ENCODE measurements around the gene SIRPD. TPM values are rescaled to one million over a fixed set of nuclear protein-coding genes. Genes with fewer than 3 reads are reported as not detected.
A peak's percentile ranks its signal among the peaks of the same experiment; 100 is the strongest.

The SIRPD gene
- total RNA-seq, 1 experiment from 2014 or later: not detected

DNA sequence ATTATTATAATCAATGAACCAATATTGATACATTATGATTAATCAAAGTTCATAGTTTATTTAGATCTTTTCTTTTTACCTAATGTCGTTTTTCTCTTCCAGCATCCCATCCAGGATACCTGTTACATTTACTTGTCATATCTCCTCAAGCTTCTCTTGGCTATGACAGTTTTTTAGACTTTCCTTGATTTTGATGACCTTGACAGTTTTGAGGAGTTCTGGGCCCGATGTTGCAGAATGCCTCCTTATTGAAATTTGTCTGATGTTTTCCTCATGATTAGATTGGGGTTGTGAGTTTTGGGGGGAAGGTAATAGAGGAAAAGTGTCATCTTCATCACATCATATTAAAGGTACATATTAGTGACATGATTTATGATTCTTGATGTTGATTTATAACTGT lies 3.8 kb upstream of the SIRPD start:
- no peak for DNase-seq (ENCODE audit: low read depth, low spot score)
- in situ Hi-C loops (cut with HindIII; ENCODE audit: low pct_unique_long_range_greater_than_20kb, low sequenced_read_pairs): no loop called here

DNA sequence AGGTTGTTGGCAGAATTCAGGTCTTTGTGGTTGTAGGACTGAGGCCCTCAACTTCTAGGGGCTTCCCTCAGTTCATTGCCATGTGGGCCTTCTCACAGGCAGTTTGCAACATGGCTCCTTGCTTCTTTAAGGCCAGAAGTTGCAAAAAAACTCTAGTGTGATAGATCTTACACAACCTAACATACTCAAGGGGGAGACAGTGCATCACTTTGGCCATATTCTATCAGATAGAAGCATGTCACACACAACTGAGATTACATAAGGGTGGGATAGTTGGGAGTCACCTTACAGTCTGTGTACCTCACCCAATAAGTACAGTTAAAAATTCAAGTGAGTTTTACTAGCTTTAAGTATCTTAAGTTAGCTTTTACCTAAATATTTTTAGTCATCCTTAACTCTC lies 1.6 kb downstream of the SIRPD start:
- in situ Hi-C loops (cut with HindIII; ENCODE audit: low pct_unique_long_range_greater_than_20kb, low sequenced_read_pairs): no loop called here
- DNase-seq (ENCODE audit: low read depth, low spot score): no peak

DNA sequence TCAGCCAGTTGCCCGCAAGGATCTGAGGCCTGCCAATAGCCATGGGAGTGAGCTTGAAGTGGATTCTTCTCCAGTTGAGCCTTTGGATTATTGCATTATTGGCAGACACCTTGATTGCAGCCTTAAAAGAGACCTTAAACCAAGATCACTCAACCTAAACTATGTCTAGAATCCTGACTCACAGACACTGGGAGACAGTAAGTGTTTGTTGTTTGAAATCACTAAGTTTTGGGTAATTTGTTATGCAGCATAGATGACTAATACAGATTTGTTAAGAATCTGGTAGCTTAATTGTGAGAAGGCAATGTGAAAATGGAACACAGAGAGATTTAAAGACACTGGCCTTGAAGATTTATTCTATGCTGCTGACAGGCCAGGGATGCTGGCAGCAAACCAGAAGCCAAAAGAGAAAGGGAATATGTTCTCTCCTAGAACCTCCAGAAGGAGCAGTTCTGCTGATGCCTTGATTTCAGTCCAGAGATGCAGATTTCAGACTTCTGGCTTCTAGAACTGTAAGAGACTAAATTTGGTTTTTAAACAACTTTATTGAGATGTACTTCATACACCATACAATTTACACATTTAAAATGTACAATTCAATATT lies 17.6 kb downstream of the SIRPD start:
- in situ Hi-C loops (cut with HindIII; ENCODE audit: low pct_unique_long_range_greater_than_20kb, low sequenced_read_pairs): loop anchor here (25.0 kb wide), 1 partner anchor 197 kb away; no protein-coding TSS in a partner anchor
- no peak for DNase-seq (ENCODE audit: low read depth, low spot score)

DNA sequence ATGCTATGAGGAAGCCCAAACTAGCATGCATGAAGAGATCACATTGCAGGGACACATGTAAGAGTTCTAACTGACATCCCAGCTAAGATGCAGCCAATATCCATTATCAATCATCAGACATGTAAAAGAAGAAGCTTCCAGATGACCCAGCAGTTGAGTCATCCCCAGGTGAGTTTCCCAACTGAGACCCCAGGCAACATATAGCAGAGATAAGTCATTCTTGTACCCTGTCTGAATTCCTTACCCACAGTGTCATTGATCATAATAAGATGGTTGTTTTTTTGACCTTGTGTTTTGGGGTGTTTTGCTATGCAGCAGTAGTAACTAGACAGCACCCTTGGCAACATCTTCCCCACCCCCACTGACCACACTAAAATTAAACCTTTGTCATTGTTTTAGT lies 18.9 kb downstream of the SIRPD start:
- DNase-seq (ENCODE audit: low read depth, low spot score): no peak
- in situ Hi-C loops (cut with HindIII; ENCODE audit: low pct_unique_long_range_greater_than_20kb, low sequenced_read_pairs): loop anchor here (25.0 kb wide), 1 partner anchor 199 kb away; no protein-coding TSS in a partner anchor

DNA sequence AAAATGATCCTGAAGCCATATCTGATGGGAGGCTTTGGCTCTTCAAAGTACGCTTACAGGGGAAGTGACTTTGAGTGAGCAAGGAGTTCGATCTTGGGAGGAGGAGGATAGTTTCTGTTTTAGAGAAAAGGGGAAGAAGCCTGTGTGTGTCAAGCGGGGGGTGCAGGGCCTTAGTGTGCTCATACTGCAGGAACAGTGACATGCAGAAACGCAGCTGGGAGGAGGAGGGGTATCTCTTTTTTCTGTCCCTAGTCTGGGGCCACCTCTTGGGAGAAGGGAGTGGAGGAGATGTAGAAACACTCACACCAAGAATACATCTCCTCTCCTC lies 19.8 kb downstream of the SIRPD start:
- no peak for DNase-seq (ENCODE audit: low read depth, low spot score)
- in situ Hi-C loops (cut with HindIII; ENCODE audit: low pct_unique_long_range_greater_than_20kb, low sequenced_read_pairs): loop anchor here (25.0 kb wide), 1 partner anchor 200 kb away; no protein-coding TSS in a partner anchor

DNA sequence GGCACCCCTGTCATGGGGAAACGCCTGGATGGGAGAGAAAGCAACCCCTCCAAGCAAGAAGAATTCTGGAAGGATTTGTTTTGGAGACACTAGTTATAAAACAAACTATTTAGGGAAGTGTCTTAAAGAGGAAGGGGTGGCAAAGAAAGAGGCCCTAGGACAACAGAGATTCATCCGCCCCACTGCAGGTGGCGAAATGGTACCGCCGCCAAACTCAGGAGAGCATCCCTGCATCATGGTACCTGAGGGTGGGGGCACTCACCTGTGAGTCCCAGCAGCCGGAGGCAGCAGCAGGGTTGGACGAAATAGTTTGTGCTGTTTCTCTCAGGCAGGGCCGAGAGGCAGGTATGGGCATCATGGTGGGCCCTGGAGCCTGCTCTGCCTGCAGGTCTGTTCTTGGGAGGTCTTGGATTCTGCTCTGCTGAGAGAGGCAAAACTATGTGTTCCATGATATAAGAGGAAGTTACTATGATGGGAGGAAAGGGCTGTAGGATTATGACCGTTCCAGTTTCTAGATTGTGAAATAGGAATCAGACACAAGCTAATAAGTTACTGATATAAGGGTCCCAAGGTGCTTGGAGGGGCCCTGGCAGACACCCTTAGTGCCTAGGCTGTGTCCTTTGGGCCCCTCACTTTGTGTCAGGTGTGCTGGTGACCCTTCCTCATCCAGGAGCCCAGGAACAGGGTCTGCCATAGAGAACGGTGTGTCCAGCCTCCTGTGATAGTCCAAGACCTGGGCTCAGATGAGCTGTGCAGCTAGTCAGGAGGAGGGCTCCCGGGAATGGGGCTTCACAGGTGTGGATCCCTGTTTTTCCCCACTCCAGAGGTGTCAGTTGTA lies 20.4 kb downstream of the SIRPD start:
- in situ Hi-C loops (cut with HindIII; ENCODE audit: low pct_unique_long_range_greater_than_20kb, low sequenced_read_pairs): loop anchor here (25.0 kb wide), 1 partner anchor 200 kb away; no protein-coding TSS in a partner anchor
- DNase-seq (ENCODE audit: low read depth, low spot score): no peak

DNA sequence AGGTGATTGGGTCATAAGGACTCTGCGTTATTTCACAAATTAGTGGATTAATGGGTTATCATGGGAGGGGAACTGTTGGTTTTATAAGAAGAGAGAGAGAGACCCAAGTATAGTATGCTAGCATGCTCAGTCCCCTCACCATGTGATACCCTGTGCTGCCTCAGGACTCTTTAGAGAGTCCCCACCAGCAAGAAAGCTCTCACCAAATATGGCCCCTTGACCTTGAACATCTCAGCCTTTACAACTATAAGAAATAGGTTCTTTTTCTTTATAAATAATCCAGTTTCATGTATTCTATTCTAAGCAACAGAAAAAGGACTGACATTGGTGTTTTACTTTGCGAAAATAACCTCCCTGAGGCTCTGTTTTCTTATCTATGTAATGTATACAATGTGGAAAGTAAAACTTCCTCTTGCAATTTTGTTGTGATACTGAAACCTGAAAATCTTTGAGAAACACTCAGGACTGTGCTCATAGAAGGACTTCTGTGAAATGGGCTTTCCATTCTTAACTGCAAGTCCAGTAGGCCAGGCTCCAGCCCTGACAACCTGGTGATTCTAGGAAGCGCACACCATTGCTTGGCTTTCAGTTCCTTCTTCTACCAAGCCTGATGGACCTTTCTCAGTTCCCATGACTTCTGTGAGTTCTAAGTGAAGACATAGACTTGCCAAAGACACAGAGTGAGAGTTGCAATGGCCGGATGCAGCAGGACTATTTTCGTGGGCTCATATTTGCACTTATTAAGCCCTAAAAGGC lies 21.9 kb downstream of the SIRPD start:
- DNase-seq (ENCODE audit: low read depth, low spot score): no peak
- in situ Hi-C loops (cut with HindIII; ENCODE audit: low pct_unique_long_range_greater_than_20kb, low sequenced_read_pairs): loop anchor here (25.0 kb wide), 1 partner anchor 202 kb away; no protein-coding TSS in a partner anchor

DNA sequence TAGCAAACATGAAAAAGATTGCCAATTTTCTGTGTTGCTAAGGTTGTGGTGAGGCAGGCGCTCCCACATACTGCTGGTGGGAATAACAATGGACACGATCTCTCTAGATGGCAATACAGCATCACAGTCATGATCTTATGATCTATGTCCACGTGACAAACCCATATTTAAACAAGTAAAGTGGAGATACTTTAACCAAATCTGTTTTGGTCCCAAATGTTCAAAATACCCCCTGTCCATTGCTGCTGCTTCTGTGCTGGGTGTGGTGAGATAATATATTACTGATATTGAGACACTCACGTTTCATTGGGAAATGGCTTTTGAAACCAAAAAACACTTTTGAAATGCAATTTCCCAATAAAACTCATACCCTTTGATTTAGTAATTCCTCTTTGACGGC lies 23.0 kb downstream of the SIRPD start:
- in situ Hi-C loops (cut with HindIII; ENCODE audit: low pct_unique_long_range_greater_than_20kb, low sequenced_read_pairs): loop anchor here (25.0 kb wide), 1 partner anchor 203 kb away; no protein-coding TSS in a partner anchor
- DNase-seq (ENCODE audit: low read depth, low spot score): no peak

DNA sequence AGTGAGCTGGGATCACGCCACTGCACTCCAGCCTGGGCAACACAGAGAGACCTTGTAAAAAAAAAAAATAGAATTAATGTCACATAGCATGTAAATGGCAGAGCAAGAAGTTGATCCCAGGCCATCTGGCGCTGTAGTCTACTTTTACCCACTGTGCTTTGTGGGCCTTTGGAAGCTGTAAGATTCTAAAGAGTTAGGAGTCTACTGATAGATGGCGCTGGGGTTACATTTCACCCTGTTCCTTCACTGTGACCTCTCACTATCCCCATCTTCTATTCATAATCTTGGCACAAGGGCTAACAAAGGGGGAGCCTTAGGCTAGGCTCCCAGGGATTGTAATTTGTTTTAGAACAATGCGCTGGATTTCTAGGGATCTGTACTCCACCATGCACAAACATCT lies 24.4 kb downstream of the SIRPD start:
- peak; percentile 41 for DNase-seq (ENCODE audit: low read depth, low spot score)
- in situ Hi-C loops (cut with HindIII; ENCODE audit: low pct_unique_long_range_greater_than_20kb, low sequenced_read_pairs): loop anchor here (25.0 kb wide), 1 partner anchor 204 kb away; no protein-coding TSS in a partner anchor

DNA sequence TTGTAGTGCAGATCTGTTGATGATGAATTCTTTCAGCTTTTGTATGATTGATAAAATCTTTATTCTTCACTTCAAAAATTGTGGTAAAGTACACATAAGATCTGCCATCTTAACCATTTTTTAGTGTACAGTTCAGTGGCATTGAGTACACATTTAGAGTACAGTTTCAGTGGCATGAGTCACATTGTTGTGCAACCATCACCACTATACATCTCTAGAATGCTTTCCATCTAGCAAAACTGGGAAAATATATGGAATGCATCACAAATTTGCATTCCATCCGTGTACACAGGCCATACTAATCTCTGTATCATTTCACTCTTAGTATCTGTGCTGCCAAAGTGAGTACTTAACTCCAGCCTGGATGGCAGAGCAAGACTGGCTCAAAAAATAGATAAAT lies 28.7 kb downstream of the SIRPD start:
- in situ Hi-C loops (cut with HindIII; ENCODE audit: low pct_unique_long_range_greater_than_20kb, low sequenced_read_pairs): loop anchor here (25.0 kb wide), 1 partner anchor 208 kb away; no protein-coding TSS in a partner anchor
- DNase-seq (ENCODE audit: low read depth, low spot score): no peak

DNA sequence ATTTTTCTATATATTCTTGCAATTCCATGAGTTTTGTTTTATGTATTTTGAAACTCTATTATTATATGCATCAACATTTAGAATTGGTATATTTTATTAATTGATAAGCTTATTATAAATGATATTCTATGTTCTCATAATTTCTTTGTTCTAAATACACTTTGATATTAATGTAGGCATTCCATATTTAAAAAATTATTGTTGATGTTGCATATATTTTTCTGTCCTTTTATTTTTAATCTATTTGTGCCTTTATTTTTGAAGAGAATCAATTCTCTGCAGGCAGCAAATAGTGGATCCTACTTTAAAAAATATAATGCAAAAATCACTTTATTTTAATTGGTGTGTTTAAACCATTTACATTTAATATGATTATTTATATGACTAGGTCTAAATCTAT lies 29.6 kb downstream of the SIRPD start:
- in situ Hi-C loops (cut with HindIII; ENCODE audit: low pct_unique_long_range_greater_than_20kb, low sequenced_read_pairs): loop anchor here (25.0 kb wide), 1 partner anchor 209 kb away; no protein-coding TSS in a partner anchor
- no peak for DNase-seq (ENCODE audit: low read depth, low spot score)

DNA sequence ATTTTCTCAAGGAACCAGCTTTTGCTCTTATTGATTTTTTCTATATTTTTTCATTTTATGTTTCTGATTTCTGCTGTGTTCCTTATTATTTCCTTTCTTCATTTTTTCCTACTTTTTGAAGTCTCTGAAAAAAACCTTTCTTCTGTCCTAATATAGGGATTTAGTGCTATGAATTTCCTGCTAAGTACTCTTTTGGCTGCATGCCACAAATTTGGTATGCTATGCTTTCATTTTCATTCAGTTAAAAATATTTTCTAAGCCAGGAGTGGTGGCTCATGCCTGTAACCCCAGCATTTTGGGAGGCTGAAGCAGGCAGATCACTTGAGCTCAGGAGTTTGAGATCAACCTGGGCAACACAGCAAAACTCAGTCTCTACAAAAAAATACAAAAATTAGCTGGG lies 30.6 kb downstream of the SIRPD start:
- no peak for DNase-seq (ENCODE audit: low read depth, low spot score)
- in situ Hi-C loops (cut with HindIII; ENCODE audit: low pct_unique_long_range_greater_than_20kb, low sequenced_read_pairs): loop anchor here (25.0 kb wide), 1 partner anchor 210 kb away; no protein-coding TSS in a partner anchor

DNA sequence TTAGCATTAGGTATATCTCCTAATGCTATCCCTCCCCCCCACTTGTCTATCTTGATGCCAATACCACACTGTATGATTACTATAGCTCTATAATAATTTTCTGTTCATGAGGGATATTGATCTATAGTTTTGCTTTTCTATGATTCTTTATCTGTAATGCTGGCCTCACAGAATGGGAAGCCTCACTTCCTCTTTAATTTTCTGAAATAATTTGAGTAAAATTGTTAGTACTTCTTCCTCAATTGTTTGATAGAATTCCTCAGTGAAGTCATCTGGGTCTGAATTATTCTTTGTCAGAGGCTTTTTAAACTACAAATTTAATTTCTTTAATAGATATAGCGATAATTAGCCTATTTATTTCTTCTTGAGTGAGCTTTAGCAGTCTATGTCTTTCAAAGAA lies 31.2 kb downstream of the SIRPD start:
- in situ Hi-C loops (cut with HindIII; ENCODE audit: low pct_unique_long_range_greater_than_20kb, low sequenced_read_pairs): loop anchor here (25.0 kb wide), 1 partner anchor 211 kb away; no protein-coding TSS in a partner anchor

DNA sequence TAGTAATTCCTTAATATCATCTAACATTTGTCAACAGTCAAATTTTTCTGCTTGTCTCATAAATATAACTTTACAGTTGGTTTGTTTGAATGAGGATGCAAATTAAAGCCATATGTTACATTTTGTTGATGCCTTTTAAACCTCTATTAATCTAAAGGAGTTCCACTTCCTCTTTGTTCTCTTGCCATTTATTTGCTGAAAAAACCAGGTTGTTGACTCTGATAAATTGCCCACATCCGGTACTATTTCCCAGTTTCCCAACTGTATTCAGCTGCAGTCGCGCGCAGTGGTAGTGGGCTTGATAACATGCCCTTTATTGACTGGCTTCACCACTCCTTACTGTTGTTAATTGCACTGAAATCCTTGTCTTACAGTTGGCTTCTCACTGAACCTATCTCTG lies 33.5 kb downstream of the SIRPD start:
- DNase-seq (ENCODE audit: low read depth, low spot score): no peak
- in situ Hi-C loops (cut with HindIII; ENCODE audit: low pct_unique_long_range_greater_than_20kb, low sequenced_read_pairs): no loop called here

More for the DNA sequence above, 31.2 kb downstream of the SIRPD start:
- no peak for DNase-seq (ENCODE audit: low read depth, low spot score)

DNA sequence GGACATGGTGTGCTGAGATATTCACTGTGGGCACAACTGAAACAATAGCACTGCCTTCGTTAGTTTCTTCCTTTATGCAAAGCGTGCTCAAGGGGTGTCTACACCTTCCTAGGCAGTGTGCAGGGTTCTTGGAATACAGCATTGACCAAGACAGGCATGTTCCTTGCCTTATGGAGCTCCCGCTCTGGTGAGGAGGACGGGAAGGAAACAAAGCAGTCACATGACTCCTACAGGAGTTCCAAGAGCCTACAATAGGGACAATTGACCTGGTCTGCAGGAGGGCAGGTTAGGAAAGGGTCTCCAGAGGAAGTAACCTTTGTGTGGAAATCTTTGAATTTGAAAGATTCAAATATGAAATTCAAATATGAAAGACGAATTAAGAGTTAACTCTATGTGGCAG lies 40.5 kb downstream of the SIRPD start:
- no peak for DNase-seq (ENCODE audit: low read depth, low spot score)
- in situ Hi-C loops (cut with HindIII; ENCODE audit: low pct_unique_long_range_greater_than_20kb, low sequenced_read_pairs): no loop called here

DNA sequence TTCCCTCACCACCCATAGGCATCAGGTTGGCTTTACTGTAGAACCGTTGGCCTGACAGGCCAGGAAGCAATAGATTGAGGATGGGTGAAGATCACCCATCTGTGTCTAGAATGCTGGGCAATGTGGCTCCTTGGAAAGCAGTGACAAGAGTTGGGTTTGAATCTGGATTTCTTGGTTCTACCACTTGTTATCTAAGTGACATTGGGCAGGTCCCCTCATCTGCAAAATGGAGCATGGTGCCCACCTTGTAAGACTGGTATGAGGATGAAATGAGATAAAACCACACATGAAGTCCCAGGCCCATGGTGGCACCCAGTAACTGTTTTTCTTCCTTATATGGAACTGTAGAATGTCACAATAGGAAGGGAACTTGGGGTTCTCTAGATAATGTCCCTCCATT lies 43.7 kb downstream of the SIRPD start:
- DNase-seq (ENCODE audit: low read depth, low spot score): no peak
- in situ Hi-C loops (cut with HindIII; ENCODE audit: low pct_unique_long_range_greater_than_20kb, low sequenced_read_pairs): no loop called here

DNA sequence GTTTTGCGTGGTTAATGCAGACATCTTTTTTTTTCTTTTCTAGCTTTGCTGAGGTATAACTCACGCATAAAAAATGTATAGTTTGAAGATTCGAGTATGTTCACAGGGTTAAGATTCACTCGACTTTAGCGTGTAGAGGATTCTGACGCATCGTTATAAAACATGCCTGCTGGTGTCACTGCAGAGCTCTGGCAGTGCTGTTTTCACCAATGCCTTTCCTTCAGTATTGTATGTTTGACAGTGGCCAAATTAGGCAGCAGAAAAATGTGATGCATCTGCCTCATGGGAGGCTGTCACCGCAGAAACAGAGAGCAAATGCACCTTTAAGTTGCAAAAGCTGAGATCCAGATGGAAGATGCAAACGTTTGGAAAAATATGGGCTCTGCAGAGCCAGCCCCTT lies 48.3 kb downstream of the SIRPD start:
- in situ Hi-C loops (cut with HindIII; ENCODE audit: low pct_unique_long_range_greater_than_20kb, low sequenced_read_pairs): no loop called here
- peak; percentile 62 for DNase-seq (ENCODE audit: low read depth, low spot score)

DNA sequence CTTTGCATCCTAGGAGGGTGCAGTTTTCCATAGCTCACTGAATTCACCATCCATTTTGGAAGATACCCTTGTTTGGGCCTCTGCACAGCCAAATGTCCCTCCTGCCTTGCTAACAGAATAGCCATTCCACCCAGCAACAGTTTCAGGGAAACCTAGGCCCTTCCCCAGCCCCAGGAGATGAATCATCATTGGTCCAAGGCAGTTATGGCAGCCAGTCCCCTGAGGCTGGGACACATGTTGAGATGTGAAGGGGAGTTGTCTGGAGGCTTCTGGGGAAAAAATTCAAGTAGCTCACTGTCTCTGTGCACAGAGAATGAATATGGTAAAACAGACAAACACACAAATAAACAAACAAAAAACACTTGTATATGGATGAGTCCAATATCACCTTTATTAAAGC lies 48.9 kb downstream of the SIRPD start:
- no peak for DNase-seq (ENCODE audit: low read depth, low spot score)
- in situ Hi-C loops (cut with HindIII; ENCODE audit: low pct_unique_long_range_greater_than_20kb, low sequenced_read_pairs): no loop called here
